Upper lobe of left lung (tissue), 6 donors: Measurements from ENCODE around the gene FLNC. TPM values are rescaled to one million over a fixed set of nuclear protein-coding genes. Genes with fewer than 3 reads are reported as not detected.

ENCODE experiments used
- ATAC-seq, 2 donors: fragments of 200-7000 bp; cut with Tn5 transposase; one replicate each; pipeline ENCODE4 v1.9.1; 2022; ENCODE audit warnings: mild to moderate bottlenecking in 2 of 2, moderate library complexity in 2 of 2; ENCODE audit not compliant: low FRiP score in 2 of 2
- DNase-seq, 2 donors: peaks; one replicate each; pipeline ENCODE4 v3.0.0-alpha.2; 2019 to 2020
- H3K27ac ChIP-seq, 4 donors: fragments of 200-600 bp; sonication (generic); one replicate each; pipeline ENCODE4 v1.5.1; 2016 to 2019
- H3K27me3 ChIP-seq, 4 donors: fragments of 200-600 bp; sonication (generic); one replicate each; pipeline ENCODE4 v1.5.1; 2017 to 2019
- H3K36me3 ChIP-seq, 4 donors: fragments of 200-600 bp; sonication (generic); one replicate each; pipeline ENCODE4 v1.5.1; 2016 to 2019
- H3K4me1 ChIP-seq, 4 donors: fragments of 200-600 bp; sonication (generic); one replicate each; pipeline ENCODE4 v1.5.1; 2018 to 2019
- H3K4me3 ChIP-seq, 4 donors: fragments of 200-600 bp; sonication (generic); one replicate each; pipeline ENCODE4 v1.5.1; 2017 to 2019; ENCODE audit warnings: mild to moderate bottlenecking in 2 of 4, moderate library complexity in 1 of 4
- H3K9me3 ChIP-seq, 4 donors: fragments of 200-600 bp; sonication (generic); one replicate each; pipeline ENCODE4 v1.5.1; 2018 to 2019
- CTCF ChIP-seq, 6 experiments: fragments of 450-650 bp in 4 of 6; fragments of 200-600 bp in 2 of 6; sonication (generic) in 2 of 6; IDR thresholded peaks; one replicate each; pipeline ENCODE4 v1.5.1; 2016 to 2019; ENCODE audit warnings: antibody characterized with exemption in 6 of 6
- EP300 ChIP-seq, 4 donors: sonication (generic); formaldehyde crosslinking; IDR thresholded peaks; one replicate each; pipeline ENCODE4 v1.5.1; 2017; ENCODE audit warnings: antibody characterized with exemption in 4 of 4, control low read depth in 2 of 4
- POLR2A ChIP-seq, 4 donors: fragments of 450-650 bp; IDR thresholded peaks; one replicate each; pipeline ENCODE4 v1.5.1; 2016 to 2017; ENCODE audit warnings: antibody characterized with exemption in 4 of 4, mild to moderate bottlenecking in 2 of 4
- POLR2AphosphoS5 ChIP-seq, 2 donors: sonication (generic); formaldehyde crosslinking; IDR thresholded peaks; one replicate each; pipeline ENCODE4 v1.5.1; 2017; ENCODE audit warnings: antibody characterized with exemption in 2 of 2
- WGBS, 2 donors: methylation state at CpG; one replicate each; pipeline ENCODE4 v1.1.5; 2017 to 2018; 5-methylcytosine and 5-hydroxymethylcytosine counted together
- total RNA-seq, 6 donors: library from RNA; depleted of rRNA in 4 of 6; stranded (reverse); fragments of >200 nt in 4 of 6; gene quantifications; one replicate each; pipeline versions ENCODE4 v1.1.0 to v1.2.1, GENCODE V29; 2016 to 2021
- donor health status: DM: no; HTN: no; CAD: no; lungs with moderate emphysema.
- donor health status: DM: no; HTN: yes; CAD: no; lungs with severe emphysema.

FLNC gene
- total RNA-seq, 6 donors from 2014 or later = 2.1 to 19.6 (median 4.9) TPM

- H3K9me3 ChIP-seq = no peaks in the 10 kb centered on the region
- TF ChIP-seq EP300 (IDR thresholded peaks at IDR 0.05) = no peak
- TF ChIP-seq POLR2AphosphoS5 (IDR thresholded peaks at IDR 0.05) = no peak
- TF ChIP-seq POLR2A (IDR thresholded peaks at IDR 0.05) = no peak
- no peak for TF ChIP-seq CTCF (IDR thresholded peaks at IDR 0.05)
- DNase-seq = no peak
- no peak overlapping the region for H3K4me3 ChIP-seq
- H3K4me1 ChIP-seq = no peaks in the 10 kb centered on the region
- H3K27ac ChIP-seq = no peak overlapping the region
- no peak for ATAC-seq
- no peaks in the 10 kb centered on the region for H3K36me3 ChIP-seq
- H3K27me3 ChIP-seq = no peaks in the 10 kb centered on the region
- WGBS, 2 donors = 88 to 92% methylated on average over 2 of the region's 2 CpGs
These were observed 28.4 kb upstream of the FLNC start for GRCh38 chr7:128801667-128802418.

DNA sequence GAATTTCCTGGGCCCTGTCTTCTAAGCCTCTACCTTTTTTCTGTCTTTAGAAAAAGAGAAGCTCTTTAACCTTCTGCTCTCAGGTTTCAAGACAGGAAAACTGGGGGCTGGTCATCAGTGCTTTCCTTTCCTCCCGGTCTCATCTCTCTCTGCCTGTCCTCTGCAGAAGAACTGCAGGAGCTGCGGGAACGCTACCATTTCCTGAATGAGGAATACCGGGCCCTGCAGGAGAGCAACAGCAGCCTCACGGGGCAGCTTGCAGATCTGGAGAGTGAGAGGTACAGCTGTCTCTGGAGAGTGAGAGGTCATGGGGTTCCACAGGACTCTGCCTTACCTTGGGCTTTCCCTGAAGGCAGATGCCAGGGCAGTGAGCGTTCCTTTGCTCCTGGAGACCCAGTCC lies 25.7 kb upstream of the FLNC start:
- Histone ChIP-seq H3K9me3 (no peaks in the 10 kb centered on the region), H3K4me3 (no peak overlapping the region), H3K27me3 (no peaks in the 10 kb centered on the region), H3K4me1 (no peaks in the 10 kb centered on the region), H3K27ac (no peak overlapping the region), H3K36me3 (no peaks in the 10 kb centered on the region)
- no peak for DNase-seq
- ATAC-seq = no peak
- 76 to 87% methylated on average over 5 to 6 of the region's 6 CpGs for WGBS, 2 donors
- no peak for TF ChIP-seq EP300 (IDR thresholded peaks at IDR 0.05)
- no peak for TF ChIP-seq POLR2AphosphoS5 (IDR thresholded peaks at IDR 0.05)
- no peak for TF ChIP-seq POLR2A (IDR thresholded peaks at IDR 0.05)
- TF ChIP-seq CTCF (IDR thresholded peaks at IDR 0.05) = no peak

GRCh38 chr7:128805225-128805624 lies 25.0 kb upstream of the FLNC start:
- H3K4me1 ChIP-seq = no peaks in the 10 kb centered on the region
- H3K4me3 ChIP-seq = no peak overlapping the region
- 94 to 100% methylated on average over 5 of the region's 5 CpGs for WGBS, 2 donors
- no peaks in the 10 kb centered on the region for H3K9me3 ChIP-seq
- H3K27me3 ChIP-seq = no peaks in the 10 kb centered on the region
- no peak overlapping the region for H3K27ac ChIP-seq
- ATAC-seq (no peak), DNase-seq (no peak)
- no peaks in the 10 kb centered on the region for H3K36me3 ChIP-seq
- no peak for TF ChIP-seq CTCF (IDR thresholded peaks at IDR 0.05)
- TF ChIP-seq POLR2A (IDR thresholded peaks at IDR 0.05) = no peak
- TF ChIP-seq EP300 (IDR thresholded peaks at IDR 0.05) = no peak
- TF ChIP-seq POLR2AphosphoS5 (IDR thresholded peaks at IDR 0.05) = no peak

DNA sequence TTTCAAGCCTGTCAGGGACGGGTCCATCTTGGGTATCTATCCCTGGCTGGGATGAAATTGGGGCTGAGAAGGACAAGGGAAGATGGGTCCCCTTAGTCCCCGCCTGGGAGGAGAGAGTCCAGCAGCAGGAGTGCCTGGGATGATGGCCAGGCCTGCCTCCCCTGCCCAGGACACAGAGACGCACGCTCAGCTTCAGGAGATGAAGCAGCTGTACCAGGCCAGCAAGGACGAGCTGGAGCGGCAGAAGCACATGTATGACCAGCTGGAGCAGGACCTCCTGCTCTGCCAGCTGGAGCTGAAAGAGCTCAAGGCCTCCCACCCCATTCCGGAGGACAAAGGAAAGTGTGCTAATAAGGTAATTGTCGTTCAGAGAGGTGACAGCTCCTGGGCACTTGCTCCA lies 23.0 kb upstream of the FLNC start:
- no peak overlapping the region for H3K27ac ChIP-seq
- no peak overlapping the region for H3K4me3 ChIP-seq
- H3K36me3 ChIP-seq = no peaks in the 10 kb centered on the region
- no peak for DNase-seq
- no peak for ATAC-seq
- H3K9me3 ChIP-seq = no peaks in the 10 kb centered on the region
- H3K27me3 ChIP-seq = no peaks in the 10 kb centered on the region
- TF ChIP-seq CTCF (IDR thresholded peaks at IDR 0.05) (no peak), POLR2A (IDR thresholded peaks at IDR 0.05) (no peak), POLR2AphosphoS5 (IDR thresholded peaks at IDR 0.05) (no peak), EP300 (IDR thresholded peaks at IDR 0.05) (no peak)
- WGBS, 2 donors = 85 to 93% methylated on average over 8 of the region's 8 CpGs
- no peaks in the 10 kb centered on the region for H3K4me1 ChIP-seq

GRCh38 chr7:128809363-128809762 lies 20.8 kb upstream of the FLNC start:
- DNase-seq (no peak), ATAC-seq (no peak)
- Histone ChIP-seq H3K4me3 (no peak overlapping the region), H3K27me3 (no peaks in the 10 kb centered on the region), H3K36me3 (no peaks in the 10 kb centered on the region), H3K27ac (no peak overlapping the region), H3K4me1 (peaks cover 0 to 5% (median 0%) of the 10 kb centered on the region in 4 donors), H3K9me3 (no peaks in the 10 kb centered on the region)
- 81 to 97% methylated on average over 2 to 3 of the region's 3 CpGs for WGBS, 2 donors
- TF ChIP-seq EP300 (IDR thresholded peaks at IDR 0.05) (no peak), POLR2A (IDR thresholded peaks at IDR 0.05) (no peak), CTCF (IDR thresholded peaks at IDR 0.05) (no peak), POLR2AphosphoS5 (IDR thresholded peaks at IDR 0.05) (no peak)
